HFF-Myc (cell line): Measurements from ENCODE around the gene IGFLR1.

ENCODE experiments used
- DNase-seq: peaks from one replicate; pipeline ENCODE4 v3.0.0-alpha.2; 2011; ENCODE audit warnings: low read depth; ENCODE audit errors: extremely low read depth
- H3K4me3 ChIP-seq: replicated peaks from 2 replicates; pipeline ENCODE4 v1.5.1; 2011; ENCODE audit warnings: low read depth, mild to moderate bottlenecking, control low read depth, low read length
- TF ChIP-seq, protein P1 (sequence below): IDR thresholded peaks from 2 replicates; pipeline ENCODE4 v1.5.1; 2012; ENCODE audit warnings: mild to moderate bottlenecking, low read depth, low read length, control low read depth; ENCODE audit errors: missing control alignments

The IGFLR1 gene

DNA sequence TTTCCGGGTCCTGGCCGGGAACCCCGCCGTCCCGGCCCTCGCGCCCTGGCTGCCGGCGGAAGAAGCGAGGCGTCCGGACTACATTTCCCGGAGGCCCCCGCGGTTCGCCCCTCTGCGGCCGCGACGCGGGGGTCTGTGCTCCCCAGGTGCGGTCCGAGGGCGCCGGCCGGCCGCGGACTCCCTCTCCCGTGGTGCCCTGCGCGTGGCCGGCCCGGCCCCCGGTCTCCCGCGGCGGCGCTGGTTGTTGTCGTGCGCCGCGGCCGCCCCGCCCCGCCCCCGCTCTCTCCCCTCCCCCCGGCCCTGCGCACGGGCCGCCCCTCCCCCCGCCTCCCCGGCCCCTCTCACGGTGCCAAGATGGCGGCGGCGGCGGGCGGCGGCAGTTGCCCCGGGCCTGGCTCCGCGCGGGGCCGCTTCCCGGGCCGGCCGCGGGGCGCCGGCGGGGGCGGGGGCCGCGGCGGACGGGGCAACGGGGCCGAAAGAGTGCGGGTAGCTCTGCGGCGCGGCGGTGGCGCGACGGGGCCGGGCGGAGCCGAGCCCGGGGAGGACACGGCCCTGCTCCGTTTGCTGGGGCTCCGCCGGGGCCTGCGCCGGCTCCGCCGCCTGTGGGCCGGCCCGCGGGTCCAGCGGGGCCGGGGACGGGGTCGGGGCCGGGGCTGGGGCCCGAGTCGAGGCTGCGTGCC is 24.4 kb downstream of the IGFLR1 start, which contains the start of gene KMT2B:
Gene KMT2B (plus strand): TSS at position 339 of the 680 bp plus-strand sequence. CDS start 16 bp downstream, at position 355.
- DNase-seq = no peak
- peak within 1 kb of the TSS; percentile 84 for H3K4me3 ChIP-seq
- TF ChIP-seq, protein P1, sequence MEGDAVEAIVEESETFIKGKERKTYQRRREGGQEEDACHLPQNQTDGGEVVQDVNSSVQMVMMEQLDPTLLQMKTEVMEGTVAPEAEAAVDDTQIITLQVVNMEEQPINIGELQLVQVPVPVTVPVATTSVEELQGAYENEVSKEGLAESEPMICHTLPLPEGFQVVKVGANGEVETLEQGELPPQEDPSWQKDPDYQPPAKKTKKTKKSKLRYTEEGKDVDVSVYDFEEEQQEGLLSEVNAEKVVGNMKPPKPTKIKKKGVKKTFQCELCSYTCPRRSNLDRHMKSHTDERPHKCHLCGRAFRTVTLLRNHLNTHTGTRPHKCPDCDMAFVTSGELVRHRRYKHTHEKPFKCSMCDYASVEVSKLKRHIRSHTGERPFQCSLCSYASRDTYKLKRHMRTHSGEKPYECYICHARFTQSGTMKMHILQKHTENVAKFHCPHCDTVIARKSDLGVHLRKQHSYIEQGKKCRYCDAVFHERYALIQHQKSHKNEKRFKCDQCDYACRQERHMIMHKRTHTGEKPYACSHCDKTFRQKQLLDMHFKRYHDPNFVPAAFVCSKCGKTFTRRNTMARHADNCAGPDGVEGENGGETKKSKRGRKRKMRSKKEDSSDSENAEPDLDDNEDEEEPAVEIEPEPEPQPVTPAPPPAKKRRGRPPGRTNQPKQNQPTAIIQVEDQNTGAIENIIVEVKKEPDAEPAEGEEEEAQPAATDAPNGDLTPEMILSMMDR = no peak

DNA sequence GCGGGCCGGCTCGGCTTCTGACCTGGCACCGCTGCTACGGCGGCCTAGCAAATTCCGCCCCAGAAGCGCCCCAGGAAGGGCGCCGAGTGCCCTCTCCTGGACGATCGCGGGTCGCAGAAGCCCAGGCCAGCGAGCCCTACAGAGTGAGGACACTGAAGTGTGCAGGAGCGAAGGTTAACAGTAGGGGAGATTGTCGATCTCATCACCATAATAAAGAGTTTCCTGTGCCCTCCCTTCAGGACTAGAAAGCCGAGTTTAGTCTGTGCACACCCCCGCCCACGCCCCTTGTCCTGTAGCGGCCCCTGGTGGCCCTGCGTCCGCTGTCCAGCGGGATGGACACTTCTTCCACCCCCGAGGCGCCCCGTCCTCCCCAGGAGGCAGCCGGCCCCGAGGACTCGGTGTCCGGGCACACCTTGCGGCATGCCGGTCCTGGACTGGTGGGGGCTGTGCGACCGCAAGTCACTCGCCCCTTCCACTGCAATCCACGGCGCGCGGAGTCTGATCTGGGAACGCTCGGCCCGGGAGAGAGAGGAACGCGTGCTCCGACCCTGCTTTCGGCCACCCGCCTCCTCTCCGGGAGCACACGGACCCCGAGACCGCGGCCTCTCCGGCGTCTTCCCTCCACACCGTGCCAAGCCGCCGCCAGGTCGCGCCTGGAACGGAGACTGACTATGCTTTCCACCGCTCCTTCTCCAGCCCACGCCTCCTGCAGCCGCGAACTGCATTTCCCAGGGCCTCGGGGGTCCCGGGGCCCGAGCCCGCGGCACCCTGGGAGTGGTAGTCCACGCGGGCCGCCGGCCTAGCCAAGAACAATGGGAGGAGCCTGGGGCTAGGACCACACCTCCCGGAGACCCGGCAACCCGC is 25.2 kb downstream of the IGFLR1 start:
- DNase-seq = peak; percentile 83

DNA sequence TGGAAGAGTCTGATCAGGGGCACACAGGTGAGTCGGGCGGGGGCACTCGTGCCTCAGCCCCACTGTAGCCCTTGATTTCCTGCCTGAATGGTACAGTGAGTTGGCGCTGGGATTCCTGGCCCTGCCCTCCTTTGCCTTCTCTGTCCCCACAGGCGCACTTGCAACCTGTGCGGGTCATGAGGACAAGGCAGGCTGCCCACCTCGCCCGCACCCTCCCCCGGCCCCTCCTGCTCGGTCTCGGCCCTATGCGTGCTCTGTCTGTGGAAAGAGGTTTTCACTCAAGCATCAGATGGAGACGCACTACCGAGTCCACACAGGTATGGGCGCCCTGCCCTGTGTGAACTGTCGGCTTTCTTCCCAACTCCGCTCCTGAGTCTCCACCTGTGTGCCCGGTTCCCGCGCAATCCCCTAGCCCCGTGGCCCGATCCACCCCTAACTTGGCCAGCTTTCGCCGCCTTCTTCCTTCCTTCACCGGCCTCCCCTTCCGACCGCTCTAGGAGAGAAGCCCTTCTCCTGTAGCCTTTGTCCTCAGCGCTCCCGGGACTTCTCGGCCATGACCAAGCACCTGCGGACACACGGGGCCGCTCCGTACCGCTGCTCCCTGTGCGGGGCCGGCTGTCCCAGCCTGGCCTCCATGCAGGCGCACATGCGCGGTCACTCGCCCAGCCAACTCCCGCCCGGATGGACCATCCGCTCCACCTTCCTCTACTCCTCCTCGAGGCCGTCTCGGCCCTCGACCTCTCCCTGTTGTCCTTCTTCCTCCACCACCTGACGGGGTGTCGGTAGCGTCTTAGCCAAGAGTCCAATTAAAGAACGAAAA is 26.1 kb downstream of the IGFLR1 start:
- peak overlapping the region; percentile 84 for H3K4me3 ChIP-seq
- DNase-seq = no peak
- TF ChIP-seq, protein P1 = no peak

More for the DNA sequence above, 25.2 kb downstream of the IGFLR1 start:
- peak overlapping the region; percentile 84 for H3K4me3 ChIP-seq
- TF ChIP-seq, protein P1 = peak; percentile 86

DNA sequence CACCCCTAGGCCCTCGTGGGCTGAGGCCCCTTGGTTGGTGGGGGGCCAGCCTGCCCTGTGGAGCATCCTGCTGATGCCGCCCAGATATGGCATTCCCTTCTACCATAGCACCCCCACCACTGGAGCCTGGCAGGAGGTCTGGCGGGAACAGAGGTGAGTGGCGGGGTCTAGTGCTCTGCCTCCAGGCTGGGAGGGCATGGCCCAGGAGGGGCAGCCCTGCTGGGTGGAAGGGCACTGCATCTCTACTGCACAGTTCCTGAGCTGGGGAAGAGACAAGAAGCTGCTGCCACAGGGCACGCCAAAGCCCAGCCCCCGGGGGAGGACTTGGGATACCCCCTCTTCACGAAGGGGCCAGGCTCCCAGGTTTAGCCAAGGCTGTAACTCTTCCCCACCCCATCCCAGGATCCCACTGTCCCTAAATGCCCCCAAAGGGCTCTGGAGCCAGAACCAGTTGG is 26.9 kb downstream of the IGFLR1 start:
- TF ChIP-seq, protein P1 = no peak
- DNase-seq = no peak
- peak overlapping the region; percentile 84 for H3K4me3 ChIP-seq

DNA sequence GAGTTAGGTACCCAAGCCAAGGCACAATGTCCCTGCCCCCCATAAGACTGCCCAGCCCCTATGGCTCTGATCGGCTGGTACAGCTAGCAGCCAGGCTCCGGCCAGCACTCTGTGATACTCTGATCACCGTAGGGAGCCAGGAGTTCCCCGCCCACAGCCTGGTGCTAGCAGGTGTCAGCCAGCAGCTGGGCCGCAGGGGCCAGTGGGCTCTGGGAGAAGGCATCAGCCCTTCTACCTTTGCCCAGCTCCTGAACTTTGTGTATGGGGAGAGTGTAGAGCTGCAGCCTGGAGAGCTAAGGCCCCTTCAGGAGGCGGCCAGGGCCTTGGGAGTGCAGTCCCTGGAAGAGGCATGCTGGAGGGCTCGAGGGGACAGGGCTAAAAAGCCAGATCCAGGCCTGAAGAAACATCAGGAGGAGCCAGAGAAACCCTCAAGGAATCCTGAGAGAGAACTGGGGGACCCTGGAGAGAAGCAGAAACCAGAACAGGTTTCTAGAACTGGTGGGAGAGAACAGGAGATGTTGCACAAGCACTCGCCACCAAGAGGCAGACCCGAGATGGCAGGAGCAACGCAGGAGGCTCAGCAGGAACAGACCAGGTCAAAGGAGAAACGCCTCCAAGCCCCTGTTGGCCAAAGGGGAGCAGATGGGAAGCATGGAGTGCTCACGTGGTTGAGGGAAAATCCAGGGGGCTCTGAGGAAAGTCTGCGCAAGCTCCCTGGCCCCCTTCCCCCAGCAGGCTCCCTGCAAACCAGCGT is 27.5 kb downstream of the IGFLR1 start:
- TF ChIP-seq, protein P1 = no peak
- DNase-seq = no peak
- H3K4me3 ChIP-seq = no peak overlapping the region
